ENCODE data around the gene LYST.

- TF ChIP-seq CTCF (IDR thresholded peaks at IDR 0.05) (no peak), POLR2A (IDR thresholded peaks at IDR 0.05) (no peak)
Measured at GRCh38 chr1:235635938-235636662, 230.6 kb downstream of the LYST start.
